H9 (cell line): ENCODE measurements around the gene GAMT. TPM values are rescaled to one million over a fixed set of nuclear protein-coding genes. Genes with fewer than 3 reads are reported as not detected.

ENCODE experiments used
- DNase-seq: peaks from one replicate; pipeline ENCODE4 v3.0.0-alpha.2; 2017
- H2AFZ ChIP-seq: one replicate; pipeline ENCODE4 v1.6.1; 2013; ENCODE audit warnings: mild to moderate bottlenecking, low read length, control low read depth, moderate library complexity
- H2AK5ac ChIP-seq: 2 replicates; pipeline ENCODE4 v1.6.1; 2013; ENCODE audit warnings: low read length, control low read depth, mixed read lengths; ENCODE audit not compliant: insufficient read length
- H2BK120ac ChIP-seq: one replicate; pipeline ENCODE4 v1.6.1; 2013; ENCODE audit warnings: low read depth, mild to moderate bottlenecking, low read length, control low read depth, inconsistent platforms; ENCODE audit not compliant: poor library complexity, severe bottlenecking
- H2BK12ac ChIP-seq: 2 replicates; pipeline ENCODE4 v1.6.1; 2013; ENCODE audit warnings: low read length, control low read depth, mixed read lengths, low read depth; ENCODE audit not compliant: insufficient read length
- H2BK15ac ChIP-seq: 2 replicates; pipeline ENCODE4 v1.6.1; 2013; ENCODE audit warnings: low read depth, low read length, control low read depth
- H2BK20ac ChIP-seq: one replicate; pipeline ENCODE4 v1.6.1; 2013; ENCODE audit warnings: low read depth, mild to moderate bottlenecking, low read length, control low read depth, inconsistent platforms; ENCODE audit not compliant: poor library complexity, severe bottlenecking
- H2BK5ac ChIP-seq: 2 replicates; pipeline ENCODE4 v1.6.1; 2013; ENCODE audit warnings: low read length, control low read depth, mixed read lengths; ENCODE audit not compliant: insufficient read length
- H3K14ac ChIP-seq: 2 replicates; pipeline ENCODE4 v1.6.1; 2013; ENCODE audit warnings: low read length, control low read depth; ENCODE audit not compliant: insufficient read depth
- H3K18ac ChIP-seq: 2 replicates; pipeline ENCODE4 v1.6.1; 2013; ENCODE audit warnings: low read depth, mild to moderate bottlenecking, mixed read lengths, low read length, control low read depth; ENCODE audit not compliant: insufficient read length
- H3K23ac ChIP-seq: 2 replicates; pipeline ENCODE4 v1.6.1; 2013; ENCODE audit warnings: low read length, control low read depth, mixed read lengths, low read depth; ENCODE audit not compliant: insufficient read length
- H3K23me2 ChIP-seq: 2 replicates; pipeline ENCODE4 v1.6.1; 2013; ENCODE audit warnings: low read depth, mild to moderate bottlenecking, mixed read lengths, low read length, control low read depth; ENCODE audit not compliant: insufficient read length, poor library complexity, severe bottlenecking
- H3K27ac ChIP-seq: 2 replicates; pipeline ENCODE4 v1.5.1; 2013; ENCODE audit warnings: low read length, control low read depth, mixed read lengths, low read depth; ENCODE audit not compliant: insufficient read length
- H3K27me3 ChIP-seq: 2 replicates; pipeline ENCODE4 v1.6.1; 2013; ENCODE audit warnings: low read length, control low read depth, inconsistent platforms; ENCODE audit not compliant: insufficient read depth
- H3K4ac ChIP-seq: 2 replicates; pipeline ENCODE4 v1.6.1; 2013; ENCODE audit warnings: low read depth, mild to moderate bottlenecking, control low read depth, inconsistent platforms, low read length, moderate library complexity
- H3K4me1 ChIP-seq: 2 replicates; pipeline ENCODE4 v1.6.1; 2013; ENCODE audit warnings: low read length, control low read depth, inconsistent platforms; ENCODE audit not compliant: insufficient read depth
- H3K4me2 ChIP-seq: 2 replicates; pipeline ENCODE4 v1.6.1; 2013; ENCODE audit warnings: low read length, control low read depth, mixed read lengths; ENCODE audit not compliant: insufficient read length, insufficient read depth
- H3K56ac ChIP-seq: 2 replicates; pipeline ENCODE4 v1.6.1; 2013; ENCODE audit warnings: low read depth, mild to moderate bottlenecking, mixed read lengths, low read length, control low read depth; ENCODE audit not compliant: insufficient read length
- H3K79me1 ChIP-seq: 2 replicates; pipeline ENCODE4 v1.6.1; 2013; ENCODE audit warnings: low read depth, mild to moderate bottlenecking, moderate library complexity, low read length, control low read depth, inconsistent platforms; ENCODE audit not compliant: insufficient read depth, poor library complexity, severe bottlenecking
- H3K79me2 ChIP-seq: 2 replicates; pipeline ENCODE4 v1.6.1; 2013; ENCODE audit warnings: low read length, control low read depth, inconsistent platforms; ENCODE audit not compliant: insufficient read depth
- H3K9ac ChIP-seq: 2 replicates; pipeline ENCODE4 v1.6.1; 2013; ENCODE audit warnings: low read length, control low read depth, mixed read lengths; ENCODE audit not compliant: insufficient read length; ENCODE audit errors: extremely low read depth
- H3K9me3 ChIP-seq: one replicate; pipeline ENCODE4 v1.6.1; 2013; ENCODE audit warnings: low read depth, low read length, inconsistent platforms; ENCODE audit not compliant: control insufficient read depth
- H3T11ph ChIP-seq: one replicate; pipeline ENCODE4 v1.6.1; 2013; ENCODE audit warnings: mild to moderate bottlenecking, low read length, control low read depth, inconsistent platforms
- H4K20me1 ChIP-seq: one replicate; pipeline ENCODE4 v1.6.1; 2013; ENCODE audit not compliant: control insufficient read depth, insufficient read length, insufficient read depth
- H4K5ac ChIP-seq: 2 replicates; pipeline ENCODE4 v1.6.1; 2013; ENCODE audit warnings: low read depth, mild to moderate bottlenecking, mixed read lengths, low read length, control low read depth; ENCODE audit not compliant: insufficient read length
- H4K8ac ChIP-seq: replicated peaks from 2 replicates; pipeline ENCODE4 v1.6.1; 2013; ENCODE audit warnings: low read length, control low read depth, mixed read lengths, low read depth; ENCODE audit not compliant: insufficient read length
- H4K91ac ChIP-seq: 2 replicates; pipeline ENCODE4 v1.6.1; 2013; ENCODE audit warnings: low read depth, mild to moderate bottlenecking, moderate library complexity, mixed read lengths, low read length, control low read depth; ENCODE audit not compliant: insufficient read length
- H3K27ac Mint-ChIP-seq, 3 experiments: 2 replicates in 2 of 3; 3 replicates in 1 of 3; pipeline ENCODE4 v1.8.0; 2020 to 2021; ENCODE audit warnings: mixed read lengths in 3 of 3, mild to moderate bottlenecking in 1 of 3, moderate library complexity in 1 of 3
- H3K27me3 Mint-ChIP-seq: 2 replicates; pipeline ENCODE4 v1.8.0; 2021; ENCODE audit warnings: low read depth, mild to moderate bottlenecking, moderate library complexity, mixed read lengths
- H3K36me3 Mint-ChIP-seq, 3 experiments: 2 replicates in 2 of 3; 3 replicates in 1 of 3; pipeline ENCODE4 v1.8.0; 2020 to 2021; ENCODE audit warnings: low read depth in 3 of 3, mixed read lengths in 3 of 3; ENCODE audit not compliant: insufficient read depth in 1 of 3
- H3K4me1 Mint-ChIP-seq, 2 experiments: 2 replicates each; pipeline ENCODE4 v1.8.0; 2020; ENCODE audit warnings: mixed read lengths in 2 of 2
- H3K4me3 Mint-ChIP-seq, 2 experiments: 2 replicates in 1 of 2; 3 replicates in 1 of 2; pipeline ENCODE4 v1.8.0; 2020 to 2021; ENCODE audit warnings: mild to moderate bottlenecking in 2 of 2, mixed read lengths in 2 of 2, moderate library complexity in 1 of 2
- H3K9me3 Mint-ChIP-seq, 2 experiments: 2 replicates in 1 of 2; 3 replicates in 1 of 2; pipeline ENCODE4 v1.8.0; 2020; ENCODE audit warnings: mild to moderate bottlenecking in 2 of 2, mixed read lengths in 2 of 2, moderate library complexity in 1 of 2
- CTCF ChIP-seq: fragments of 200-600 bp; sonication (generic); conservative IDR thresholded peaks from 3 replicates; pipeline ENCODE4 v1.8.0; 2021; ENCODE audit warnings: antibody characterized with exemption, mild to moderate bottlenecking
- WGBS: extraction: QIAGEN DNeasy Blood & Tissue Kit; methylation state at CpG from one replicate; pipeline ENCODE4 v1.1.7; 2013; ENCODE audit warnings: missing lambda C conversion rate, low lambda C conversion rate, mixed read lengths; ENCODE audit not compliant: insufficient read length; ENCODE audit errors: extremely low coverage; 5-methylcytosine and 5-hydroxymethylcytosine counted together
- total RNA-seq: library from RNA; stranded (reverse); gene quantifications from 2 replicates; pipeline ENCODE4 v1.2.1, GENCODE V29; 2021

Gene GAMT
- total RNA-seq, 1 experiment from 2014 or later: 26.6 TPM

GRCh38 chr19:1445932-1446712 lies 44.8 kb upstream of the GAMT start:
- H2BK5ac ChIP-seq: no peak overlapping the region
- H4K5ac ChIP-seq: no peak overlapping the region
- H3K9me3 Mint-ChIP-seq: no peaks in the 10 kb centered on the region; a peak in 1 of 5 replicates
- H3K56ac ChIP-seq: no peak overlapping the region
- H3K27ac Mint-ChIP-seq: no peak overlapping the region
- H3K4me2 ChIP-seq: peak overlapping the region; percentile 7
- no peak overlapping the region for H2BK15ac ChIP-seq
- TF ChIP-seq CTCF: no peak
- no peaks in the 10 kb centered on the region for H3K9me3 ChIP-seq
- no peak overlapping the region for H3K9ac ChIP-seq
- no peak overlapping the region for H3K4ac ChIP-seq
- no peak overlapping the region for H4K8ac ChIP-seq
- no peak overlapping the region for H2BK120ac ChIP-seq
- H2BK12ac ChIP-seq: no peak overlapping the region
- H2AFZ ChIP-seq: no peak overlapping the region
- peak overlapping the region in 1 of 2 experiments; percentile 80; a peak in 2 of 5 replicates for H3K4me3 Mint-ChIP-seq
- H2AK5ac ChIP-seq: no peak overlapping the region
- WGBS: no CpG with 5 or more reads among the region's 99 CpGs
- no peak overlapping the region for H3K27ac ChIP-seq
- H3K4me1 Mint-ChIP-seq: peaks cover 10 to 24% of the 10 kb centered on the region in 2 experiments
- peaks cover 11 to 22% (median 18%) of the 10 kb centered on the region in 3 experiments for H3K36me3 Mint-ChIP-seq
- H4K91ac ChIP-seq: no peak overlapping the region
- no peak overlapping the region for H2BK20ac ChIP-seq
- peaks cover 24% of the 10 kb centered on the region; the same call in 1 of the 2 replicates for H3K27me3 ChIP-seq
- H3K14ac ChIP-seq: no peak overlapping the region
- no peak for DNase-seq
- no peak overlapping the region for H3K18ac ChIP-seq
- peaks cover 4% of the 10 kb centered on the region for H3K23me2 ChIP-seq
- H4K20me1 ChIP-seq: no peaks in the 10 kb centered on the region
- H3K79me1 ChIP-seq: no peaks in the 10 kb centered on the region
- no peak overlapping the region for H3T11ph ChIP-seq
- H3K79me2 ChIP-seq: no peaks in the 10 kb centered on the region
- H3K23ac ChIP-seq: no peak overlapping the region
- H3K27me3 Mint-ChIP-seq: peaks cover 60% of the 10 kb centered on the region
- no peaks in the 10 kb centered on the region for H3K4me1 ChIP-seq
